HG02610 (cell line): ENCODE measurements around the gene L3MBTL3.

Source experiments
- ATAC-seq: cut with Tn5 transposase; IDR thresholded peaks from one replicate; pipeline ENCODE4 v1.9.1; 2021; ENCODE audit warnings: mild to moderate bottlenecking, moderate library complexity; ENCODE audit not compliant: unreplicated experiment

L3MBTL3 gene

DNA sequence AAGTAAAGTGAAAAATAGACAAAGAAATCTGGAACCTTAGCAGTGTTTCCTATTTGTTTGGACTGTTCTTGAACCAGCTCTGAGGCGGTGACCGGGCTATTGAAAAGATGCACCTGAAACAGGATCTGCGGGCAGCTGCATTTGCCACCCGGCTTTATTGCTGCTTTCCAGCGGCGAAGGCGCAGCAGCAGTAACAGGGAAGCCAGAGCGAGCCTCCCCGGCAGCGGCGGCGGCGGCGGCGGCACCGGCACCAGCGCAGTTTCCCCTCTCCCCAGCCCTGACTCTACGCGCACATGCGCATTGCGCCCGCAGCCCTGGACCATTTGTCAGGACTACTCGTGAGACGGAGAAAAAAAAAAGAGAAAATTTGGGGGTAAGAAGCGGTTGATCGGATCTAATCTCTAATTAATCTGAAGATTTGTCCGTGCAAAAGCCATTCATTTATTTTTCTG, at the start of gene L3MBTL3:
Gene L3MBTL3 (plus strand): TSS at position 290 of the 452 bp plus-strand sequence. CDS start 24,119 bp downstream, outside the sequence.
- ATAC-seq = peak; percentile 74

DNA sequence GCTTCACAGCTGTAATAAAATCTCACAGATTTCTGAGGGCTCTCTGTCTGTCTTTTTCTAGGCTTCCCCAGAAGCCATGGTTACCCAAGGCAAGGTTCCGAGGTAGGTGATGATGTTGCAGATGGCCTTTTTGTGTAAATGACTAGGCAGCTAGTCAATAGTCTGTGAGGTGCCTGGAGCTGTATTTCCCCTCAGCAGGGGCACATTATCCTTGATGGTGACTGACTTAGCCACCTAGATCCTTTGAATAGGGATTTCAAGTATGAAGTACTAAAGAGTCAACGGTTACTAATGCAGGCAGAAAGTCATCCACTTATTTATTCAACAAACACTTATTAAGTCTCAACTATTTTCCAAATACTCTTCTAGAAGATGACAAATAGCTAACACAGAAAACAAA, 49.3 kb upstream of the L3MBTL3 start:
- ATAC-seq = no peak

DNA sequence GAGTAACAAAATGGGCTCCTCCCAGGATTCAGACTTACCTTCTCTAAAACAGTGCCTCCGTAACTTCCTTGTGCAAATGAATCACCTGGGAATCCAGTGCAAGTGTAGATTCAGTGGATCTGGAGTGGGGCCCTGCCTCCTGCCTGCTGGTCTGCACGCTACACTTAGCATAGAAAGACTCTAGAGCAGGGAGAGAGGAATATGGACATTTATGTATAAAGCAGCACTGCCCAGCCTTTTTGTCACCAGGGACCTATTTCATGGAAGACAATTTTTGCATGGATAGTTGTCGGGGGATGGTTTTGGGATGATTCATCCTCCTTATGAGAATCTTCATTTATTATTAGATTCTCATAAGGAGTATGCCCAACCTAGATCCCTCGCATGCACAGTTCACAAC, 42.3 kb upstream of the L3MBTL3 start:
- no peak for ATAC-seq

DNA sequence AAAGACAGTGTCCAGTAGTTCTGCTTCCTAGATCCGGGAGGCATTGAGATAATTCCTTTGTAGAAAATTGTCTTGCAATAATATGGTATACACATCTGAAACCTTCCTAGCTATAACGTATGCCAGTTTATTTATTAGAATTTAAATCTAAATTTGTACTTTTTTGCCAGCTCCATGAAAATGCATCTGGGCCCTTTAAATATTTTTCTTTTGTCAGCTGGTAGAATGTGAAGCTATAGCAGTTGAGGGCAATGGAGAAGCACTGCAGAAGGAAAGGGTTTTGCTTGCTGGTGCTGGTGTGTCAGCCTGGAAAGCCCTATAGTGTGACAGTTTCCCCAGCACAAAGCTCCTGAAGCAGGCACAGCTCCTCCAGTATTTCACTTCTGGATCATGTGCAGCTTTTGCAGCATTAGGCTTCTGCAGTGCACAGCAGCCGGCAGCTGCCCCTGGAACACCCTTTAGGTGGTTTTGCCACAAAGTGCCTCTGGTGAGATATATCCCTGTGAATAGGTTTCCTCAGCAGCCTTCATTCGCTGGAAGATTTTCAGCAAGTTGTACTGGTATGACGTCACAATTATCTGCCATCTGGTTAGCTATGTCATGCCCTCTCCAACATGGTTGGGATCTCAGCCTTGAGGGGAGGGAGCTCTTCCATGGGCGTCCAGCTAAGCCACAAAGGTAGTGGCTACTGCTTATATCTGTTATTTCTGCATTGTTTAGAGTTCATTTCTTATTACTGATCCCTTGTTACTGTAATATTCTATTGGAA, 40.0 kb upstream of the L3MBTL3 start:
- no peak for ATAC-seq

DNA sequence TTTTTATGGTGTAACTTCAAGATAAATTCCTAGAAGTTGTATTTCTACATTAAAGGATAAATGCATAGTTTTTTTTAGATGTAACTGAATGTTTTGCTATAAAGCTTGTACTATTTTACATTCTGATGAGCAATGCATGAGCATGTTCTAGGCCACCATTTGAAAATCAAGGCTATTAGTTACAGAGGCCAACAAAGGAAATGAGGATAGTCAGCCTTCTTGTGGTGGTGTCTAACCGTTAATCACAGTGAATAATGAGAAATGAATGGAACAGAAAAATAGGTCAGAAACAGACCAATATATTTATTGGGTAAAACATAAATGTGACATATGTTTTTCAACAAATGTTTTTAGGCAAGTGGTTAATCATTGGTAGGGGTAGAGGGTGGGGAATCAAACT, 37.6 kb upstream of the L3MBTL3 start:
- ATAC-seq = no peak

DNA sequence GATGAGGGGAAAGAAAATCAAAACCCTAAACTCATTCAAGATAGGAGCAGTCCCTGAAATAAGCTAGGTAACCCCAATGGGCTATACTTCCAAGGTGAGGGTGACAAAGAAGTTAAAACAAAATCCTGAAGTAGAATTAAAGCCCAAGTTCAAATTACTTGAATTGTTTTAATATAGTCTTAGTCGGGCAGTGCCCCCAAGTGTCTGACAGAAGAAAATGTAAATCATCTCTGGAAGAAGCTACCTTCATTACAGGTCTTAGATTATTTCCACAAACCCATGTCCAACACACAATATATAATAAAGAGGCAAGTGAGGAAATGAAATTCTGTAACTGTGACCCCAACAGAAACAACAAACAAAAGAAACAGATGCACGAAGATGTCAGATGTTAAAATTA, 36.8 kb upstream of the L3MBTL3 start:
- no peak for ATAC-seq

DNA sequence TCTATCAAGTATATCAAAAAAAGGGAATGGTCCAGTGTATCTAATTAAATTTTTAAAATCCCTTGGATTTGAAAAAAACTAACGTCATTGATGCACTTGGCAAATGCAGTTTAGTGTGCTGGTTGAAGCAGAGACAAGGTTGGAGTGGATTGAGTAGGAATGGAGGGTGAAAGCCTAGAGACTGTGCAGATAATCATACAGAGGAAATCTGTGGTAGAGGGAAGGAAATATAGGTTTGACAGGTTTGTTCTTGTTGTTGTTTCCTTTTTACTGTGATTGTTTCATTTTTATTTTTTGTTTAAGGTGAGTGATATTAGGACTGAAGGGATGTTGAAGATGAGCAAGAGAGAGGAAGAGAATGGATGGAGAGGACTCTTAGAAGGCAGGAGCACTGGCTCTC, 29.0 kb upstream of the L3MBTL3 start:
- no peak for ATAC-seq

DNA sequence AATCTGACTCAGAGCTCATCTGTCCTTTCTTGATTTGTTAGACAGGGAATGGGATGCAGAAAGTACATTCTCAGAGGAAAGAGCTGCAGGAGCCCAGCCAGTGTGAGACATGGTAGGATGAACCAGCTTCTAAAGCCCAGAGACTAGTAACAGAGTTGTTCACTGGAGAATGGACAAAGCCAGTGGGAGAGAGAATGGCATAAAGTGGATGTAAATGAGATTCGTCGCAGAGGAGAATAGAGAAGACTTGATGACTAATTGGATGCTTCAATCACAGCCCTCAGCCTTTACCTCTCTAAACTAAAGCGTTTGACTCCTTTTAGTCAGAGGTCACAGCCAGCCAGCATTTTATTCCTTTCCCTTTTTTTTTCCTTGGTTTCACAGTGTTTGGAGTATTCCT, 25.5 kb upstream of the L3MBTL3 start:
- ATAC-seq = no peak

DNA sequence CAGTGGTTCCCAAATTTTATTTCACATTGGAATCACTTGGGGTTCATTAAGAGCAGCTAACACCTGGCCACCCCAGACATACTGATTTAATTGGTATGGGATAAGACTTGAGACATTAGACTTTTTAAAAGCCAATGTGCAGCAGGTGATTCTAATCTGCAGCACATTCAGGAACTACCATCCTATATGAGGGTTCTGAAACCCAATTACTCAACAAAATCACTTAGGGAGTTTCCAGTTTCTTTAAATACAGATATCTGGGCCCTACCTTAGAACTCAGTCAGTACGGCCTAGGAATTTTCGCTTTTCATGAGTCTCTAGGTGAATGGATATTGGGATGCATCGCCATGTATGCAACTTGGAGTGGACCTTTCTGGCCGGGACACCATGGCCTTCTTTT, 24.0 kb upstream of the L3MBTL3 start:
- ATAC-seq = peak; percentile 59

DNA sequence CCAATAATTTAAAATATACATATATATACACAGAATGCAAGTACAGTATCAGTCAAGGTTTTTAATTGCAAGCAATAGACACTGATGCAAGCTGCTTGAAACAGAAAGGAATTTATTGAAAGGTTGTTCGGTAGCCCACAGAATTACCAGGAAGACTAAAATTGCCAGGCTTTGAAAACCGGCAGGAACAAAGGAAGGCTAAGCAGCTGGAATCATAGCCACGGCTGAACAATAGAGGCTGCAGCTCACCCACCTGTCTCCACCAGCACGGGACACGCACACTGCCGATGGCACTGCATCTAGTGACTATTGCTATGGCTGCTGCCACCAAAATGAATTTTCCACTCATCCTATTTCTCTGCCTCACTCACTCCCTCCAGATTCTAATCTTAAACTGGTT, 22.0 kb upstream of the L3MBTL3 start:
- no peak for ATAC-seq

DNA sequence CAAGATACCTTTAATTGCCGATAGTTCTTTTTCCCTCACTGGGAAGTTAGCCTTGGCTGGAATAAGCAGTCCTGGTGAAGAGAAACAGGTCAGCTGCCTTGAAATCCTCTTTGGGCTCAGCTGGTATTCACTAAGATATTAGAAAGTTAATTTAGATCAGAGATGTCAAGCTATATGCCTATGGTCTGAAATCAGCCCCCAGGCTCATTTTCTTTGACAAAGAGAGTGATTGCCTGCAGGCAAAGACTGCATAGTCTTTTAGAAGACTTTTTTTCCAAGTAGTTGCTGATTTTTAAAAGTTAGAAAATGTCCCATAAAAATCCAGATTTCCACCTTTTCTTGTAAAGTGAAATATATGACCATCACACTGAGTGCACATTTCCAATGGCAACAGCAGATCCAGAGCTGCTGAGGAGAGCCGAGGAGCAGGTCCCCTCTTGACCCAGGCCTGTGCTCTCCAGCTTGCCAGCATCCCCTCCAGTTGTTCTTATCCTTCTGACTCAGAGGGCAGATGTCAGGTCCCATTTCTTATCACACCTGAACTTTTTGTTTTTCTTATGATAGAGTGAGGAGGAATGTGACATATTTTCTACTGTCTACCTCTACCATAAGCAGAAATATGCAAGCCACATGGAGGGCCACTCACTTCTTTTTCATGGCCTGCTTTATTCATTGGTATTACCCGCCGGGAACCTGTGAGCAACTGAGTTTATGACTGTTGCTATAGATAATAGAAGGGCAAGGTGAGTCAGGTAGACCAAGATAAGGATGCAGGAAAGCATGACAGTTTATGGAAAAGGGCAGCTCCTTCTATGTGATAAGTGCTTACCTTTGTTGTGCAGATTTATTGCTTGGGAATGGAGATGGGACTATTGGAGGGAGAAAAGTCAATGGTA, 17.6 kb upstream of the L3MBTL3 start:
- ATAC-seq = no peak

DNA sequence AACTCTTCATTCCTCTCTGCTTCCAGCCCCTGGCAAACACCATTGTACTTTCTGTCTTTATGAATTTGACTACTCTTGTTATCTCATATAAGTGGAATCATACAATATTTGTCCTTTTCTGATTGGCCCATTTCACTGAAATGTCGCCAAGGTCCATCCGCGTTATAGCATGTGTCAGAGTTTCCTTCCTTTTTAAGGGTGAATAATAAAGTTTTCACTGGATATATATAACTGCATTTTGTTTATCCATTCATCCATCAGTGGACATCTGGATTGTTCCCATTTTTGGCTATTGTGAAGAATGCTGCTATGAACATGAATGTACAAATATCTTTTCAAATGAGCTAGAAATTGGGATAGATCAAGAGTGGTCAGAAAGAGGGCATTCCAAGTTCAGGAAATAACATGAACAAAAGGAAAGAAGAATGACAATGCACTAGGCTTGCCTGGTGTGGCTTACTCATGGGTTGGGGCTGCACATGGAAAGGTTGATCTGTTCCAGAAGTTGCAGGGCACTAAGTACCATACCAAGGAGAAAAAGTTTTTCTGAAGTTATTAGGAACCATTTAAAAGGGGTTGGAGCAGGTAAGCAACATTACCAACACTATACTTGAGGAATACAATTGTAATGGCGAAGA, 10.0 kb upstream of the L3MBTL3 start:
- ATAC-seq = no peak

DNA sequence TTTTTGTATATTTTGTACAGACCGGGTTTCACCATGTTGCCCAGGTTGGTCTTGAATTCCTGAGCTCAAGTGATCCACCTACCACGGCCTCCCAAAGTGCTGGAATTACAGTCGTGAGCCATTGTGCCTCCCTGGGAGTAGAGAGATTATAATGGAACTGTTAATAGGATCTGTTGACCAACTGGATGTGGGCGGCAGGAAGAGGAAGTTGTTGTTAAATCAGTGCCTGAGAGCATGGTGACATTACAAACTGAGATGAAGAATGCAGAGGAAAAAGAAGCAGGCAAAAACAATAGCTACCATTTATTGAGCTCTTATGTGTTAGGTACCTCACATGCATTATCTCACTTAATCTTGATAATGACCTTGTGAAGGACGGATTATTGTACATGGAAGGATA, 9.2 kb upstream of the L3MBTL3 start:
- ATAC-seq = no peak

DNA sequence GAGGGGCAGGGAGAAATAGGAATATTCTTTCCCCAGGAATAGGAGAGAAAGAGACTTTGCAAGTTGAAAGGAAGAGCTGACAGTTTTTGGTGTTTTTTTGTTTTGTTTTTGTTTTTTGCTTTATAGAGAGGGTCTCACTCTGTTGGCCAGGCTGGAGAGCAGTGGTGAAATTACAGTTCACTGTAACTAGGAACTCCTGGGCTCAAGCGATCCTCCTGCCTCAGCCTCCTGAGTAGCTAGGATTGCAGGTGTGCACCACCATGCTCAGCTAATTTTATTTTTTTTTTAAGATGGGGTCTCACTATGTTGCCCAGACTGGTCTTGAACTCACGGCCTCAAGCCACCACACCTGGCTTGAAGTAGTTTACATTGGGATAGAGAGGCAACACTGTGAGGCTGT, 8.0 kb upstream of the L3MBTL3 start:
- ATAC-seq = no peak

DNA sequence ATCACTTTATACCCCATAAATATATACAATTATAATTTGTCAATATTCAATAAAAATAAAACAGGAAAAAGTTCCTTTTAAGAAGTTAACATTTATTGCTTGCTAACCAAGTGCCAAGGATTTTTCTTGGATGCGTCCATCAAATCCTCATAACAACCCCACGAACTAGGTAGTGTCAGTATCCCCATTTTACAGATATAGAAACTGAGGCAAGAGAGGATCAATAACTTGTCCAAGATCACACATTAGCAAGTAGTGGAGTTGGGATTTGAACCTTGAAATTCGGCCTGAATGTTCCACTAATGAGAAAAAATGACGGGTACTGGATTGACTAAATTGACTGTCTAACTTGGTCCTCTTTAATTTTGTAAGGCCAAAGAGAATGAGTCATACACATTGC, 5.7 kb upstream of the L3MBTL3 start:
- ATAC-seq = no peak

DNA sequence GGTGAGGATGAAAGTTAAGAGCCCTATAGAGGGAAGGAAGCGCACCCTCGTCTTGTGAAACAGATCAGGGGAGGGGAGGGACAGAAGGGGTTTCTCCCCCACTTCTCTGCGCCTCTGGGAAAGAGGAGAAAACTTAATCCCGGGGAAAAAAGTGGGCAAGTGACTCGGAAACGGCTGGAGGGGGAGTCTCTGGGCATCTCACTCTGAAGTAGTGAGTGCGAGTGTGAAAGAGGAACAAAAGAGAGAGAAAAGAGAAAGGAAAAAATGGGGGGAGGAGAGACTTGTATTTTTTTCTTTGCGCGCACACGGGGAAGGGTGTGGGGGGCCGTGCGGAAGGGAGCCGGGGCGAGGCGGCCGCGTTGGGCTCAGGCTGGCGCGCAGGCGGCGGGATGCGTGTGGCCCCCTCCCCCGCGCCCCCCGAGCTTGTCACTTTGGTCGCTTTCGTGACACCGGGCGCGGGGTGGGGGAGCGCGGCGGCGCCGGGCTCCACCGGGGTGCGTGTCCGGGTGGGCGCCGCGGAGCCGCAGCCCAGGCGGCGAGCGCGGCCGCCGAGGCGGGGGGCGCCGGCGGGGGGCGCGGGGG, 454 bp downstream of the L3MBTL3 start:
- ATAC-seq = peak; percentile 22

DNA sequence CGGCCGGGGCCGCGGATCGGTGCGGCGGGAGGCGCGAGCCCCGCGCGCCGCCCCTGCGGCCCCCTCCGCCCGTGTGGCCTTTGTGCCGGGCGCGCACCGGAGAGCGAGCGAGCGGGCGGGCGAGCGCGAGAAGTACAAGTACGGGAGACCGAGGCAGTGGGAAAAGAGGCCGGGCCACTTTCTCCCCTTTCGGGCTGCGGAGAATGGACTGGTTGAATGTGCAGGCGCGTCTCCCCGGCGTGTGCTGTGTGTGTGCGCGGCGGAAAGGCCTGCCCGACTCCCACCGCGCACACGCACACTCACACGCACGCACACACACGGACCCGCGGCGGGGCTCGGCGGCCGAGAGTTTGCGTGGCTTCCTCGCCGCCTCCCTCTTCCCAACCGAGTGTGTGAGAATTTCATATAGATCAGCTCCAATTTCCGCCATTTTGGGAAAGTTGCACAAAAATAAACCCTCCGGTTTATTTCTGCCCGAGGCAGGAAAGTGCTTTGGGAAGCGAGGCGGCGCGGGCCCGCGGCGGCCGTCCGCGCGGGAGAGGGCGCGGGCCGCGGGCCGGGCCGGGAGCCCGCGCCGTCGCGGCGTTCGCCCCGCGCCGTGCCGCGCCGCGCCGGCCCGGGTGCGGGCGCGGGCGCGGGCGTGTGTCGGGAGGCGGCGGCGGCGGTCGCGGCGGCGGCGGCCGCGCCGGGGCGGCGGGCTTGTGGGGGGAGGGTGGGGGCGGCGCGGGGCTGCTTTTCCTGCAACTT, 1.1 kb downstream of the L3MBTL3 start:
- peak; percentile 27 for ATAC-seq

DNA sequence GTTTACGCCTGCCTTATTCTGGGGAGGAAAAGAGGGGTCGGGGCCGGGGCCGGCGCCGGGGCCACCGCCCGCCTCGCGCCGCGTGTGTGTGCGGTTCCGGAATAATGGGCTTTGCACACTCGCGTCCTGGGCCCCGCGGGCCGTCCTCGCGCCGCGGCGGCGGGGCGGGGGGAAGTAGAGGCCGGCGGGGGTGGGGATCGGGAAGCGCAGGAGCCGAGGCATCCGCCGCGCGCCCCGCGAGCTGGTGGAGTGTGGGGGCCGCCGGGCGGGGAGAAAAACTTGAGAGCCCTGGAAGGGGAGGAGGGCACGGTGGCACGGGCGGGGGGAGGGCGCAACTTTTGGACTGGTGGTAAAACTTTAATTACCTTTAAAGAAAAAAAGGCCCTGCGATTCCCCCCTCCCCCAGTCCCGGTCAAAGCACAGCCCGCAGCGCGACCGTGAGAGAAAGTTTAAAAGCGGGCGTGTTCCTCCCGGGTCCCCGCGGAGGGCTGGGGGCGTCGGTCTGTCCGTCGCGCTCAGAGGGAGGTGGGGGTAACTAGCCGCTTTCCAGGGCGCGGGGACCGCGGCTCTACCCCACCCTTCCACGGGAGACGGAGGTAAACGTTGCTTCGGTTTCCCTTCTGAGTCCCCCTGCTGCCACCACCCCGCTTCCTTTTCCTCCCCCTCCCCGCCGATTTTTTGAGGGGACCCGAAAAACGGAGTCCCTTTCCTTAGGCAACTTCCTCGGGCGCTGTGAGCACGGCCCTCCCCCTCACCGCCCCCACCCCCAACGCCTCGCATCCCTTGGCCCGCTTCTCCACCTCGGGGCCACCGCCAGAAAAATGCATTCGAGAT, 1.9 kb downstream of the L3MBTL3 start:
- ATAC-seq = no peak

DNA sequence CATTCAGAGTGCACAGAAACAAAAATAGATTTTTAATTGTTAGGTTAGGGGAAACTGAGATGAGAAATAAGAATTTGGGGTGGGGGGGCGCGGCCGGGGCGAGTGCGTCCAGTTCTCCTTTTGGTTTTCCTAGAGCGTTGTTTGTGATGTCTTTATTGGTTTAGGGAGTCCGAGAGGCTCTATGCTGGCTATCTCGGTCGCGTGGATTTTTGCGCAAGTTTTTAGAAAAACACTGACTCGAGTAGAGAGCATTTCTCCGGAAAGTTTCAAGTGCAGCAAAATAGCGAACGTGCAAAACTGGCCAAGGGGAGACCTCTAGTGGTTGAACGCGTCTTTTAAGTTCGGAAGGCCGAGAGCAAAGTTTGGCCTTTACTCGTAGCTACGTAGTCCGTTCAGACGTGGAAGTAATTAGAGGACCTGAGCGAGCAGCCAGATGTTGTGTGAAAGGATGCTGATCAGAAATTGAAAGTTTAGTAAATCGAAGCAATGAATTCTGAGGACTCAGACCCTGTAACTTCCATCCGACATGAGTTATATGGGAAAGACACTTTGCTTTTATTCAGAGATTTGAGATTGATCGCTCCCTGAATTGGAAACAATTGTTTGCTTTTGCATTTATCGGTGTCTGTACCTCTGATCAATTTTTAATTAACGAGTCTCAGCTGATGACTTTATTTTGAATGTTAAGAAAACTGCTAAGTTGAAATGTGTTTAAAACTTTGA, 2.7 kb downstream of the L3MBTL3 start:
- ATAC-seq = peak; percentile 63
